SJCRH30 (cell line): ENCODE results near the gene BMP7. TPM values are rescaled to one million over a fixed set of nuclear protein-coding genes. Genes with fewer than 3 reads are reported as not detected.

Experiments used
- DNase-seq, 2 experiments: peaks; one replicate each; pipeline ENCODE4 v3.0.0-alpha.2; 2015 to 2020
- H3K27ac ChIP-seq: fragments of 250-450 bp; sonication (Bioruptor Pico); 2 replicates; pipeline ENCODE4 v1.5.1; 2020; ENCODE audit warnings: mild to moderate bottlenecking, moderate library complexity
- H3K27me3 ChIP-seq: fragments of 250-450 bp; sonication (Bioruptor Pico); 2 replicates; pipeline ENCODE4 v1.5.1; 2020; ENCODE audit warnings: mild to moderate bottlenecking, moderate library complexity
- H3K36me3 ChIP-seq: fragments of 250-450 bp; sonication (Bioruptor Pico); 2 replicates; pipeline ENCODE4 v1.5.1; 2020; ENCODE audit warnings: mild to moderate bottlenecking, moderate library complexity
- H3K4me1 ChIP-seq: fragments of 250-450 bp; sonication (Bioruptor Pico); 2 replicates; pipeline ENCODE4 v1.5.1; 2020; ENCODE audit warnings: mild to moderate bottlenecking, moderate library complexity
- H3K4me3 ChIP-seq: fragments of 250-450 bp; sonication (Bioruptor Pico); 2 replicates; pipeline ENCODE4 v1.5.1; 2020; ENCODE audit warnings: mild to moderate bottlenecking, moderate library complexity
- H3K9me3 ChIP-seq: fragments of 250-450 bp; sonication (Bioruptor Pico); replicated peaks from 2 replicates; pipeline ENCODE4 v1.5.1; 2020; ENCODE audit warnings: mild to moderate bottlenecking, moderate library complexity
- total RNA-seq: library from RNA; depleted of rRNA; stranded (reverse); fragments of >200 nt; shearing (Covaris generic); gene quantifications from 2 replicates; pipeline ENCODE4 v1.2.3, GENCODE V29; 2014

BMP7 gene
- total RNA-seq, 1 experiment from 2014 or later = 15.6 TPM

DNA sequence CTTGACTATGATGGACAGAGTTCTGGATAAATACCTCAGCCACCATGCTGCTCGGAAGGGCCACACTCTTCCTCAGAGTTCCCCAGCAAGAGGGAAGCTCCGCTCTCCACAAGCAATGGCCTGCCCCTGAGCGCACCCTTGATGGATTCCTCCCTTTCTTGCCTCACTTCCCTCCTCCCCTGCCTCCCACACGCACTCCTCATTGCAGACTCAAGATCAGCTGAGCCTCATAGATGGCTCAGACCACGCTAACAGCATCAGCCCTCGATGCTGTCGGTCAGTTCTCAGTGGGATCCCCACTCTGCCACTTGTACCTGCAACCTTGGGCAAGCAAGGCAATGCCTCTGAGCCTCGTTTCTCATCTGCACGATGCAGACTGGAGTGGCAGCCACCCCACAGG is 123.3 kb downstream of the BMP7 start:
- Histone ChIP-seq H3K4me1 (peaks cover 11% of the 10 kb centered on the region), H3K9me3 (no peaks in the 10 kb centered on the region), H3K36me3 (no peaks in the 10 kb centered on the region), H3K27me3 (no peaks in the 10 kb centered on the region), H3K4me3 (no peak overlapping the region), H3K27ac (no peak overlapping the region)
- DNase-seq = no peak

DNA sequence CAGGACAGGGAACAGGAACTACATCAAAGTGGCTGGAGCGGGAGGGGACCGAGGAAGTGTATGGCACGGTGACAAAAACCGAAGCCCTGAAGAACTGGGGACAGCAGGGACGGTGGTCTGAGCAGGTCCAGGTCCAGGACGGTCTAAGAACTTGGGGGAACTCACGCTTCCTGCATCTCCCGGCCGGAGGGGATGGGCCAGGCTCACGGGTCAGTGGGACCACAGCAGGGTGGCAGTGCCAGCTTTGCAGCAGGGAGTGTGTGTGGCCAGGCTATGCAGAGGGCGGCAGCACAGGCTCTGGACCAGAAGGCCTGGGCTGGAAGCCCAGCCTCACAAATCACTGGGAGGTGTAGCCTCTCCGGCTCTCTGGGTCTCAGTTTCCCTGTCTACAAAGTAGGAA is 123.8 kb downstream of the BMP7 start:
- Histone ChIP-seq H3K27me3 (no peaks in the 10 kb centered on the region), H3K4me1 (peaks cover 16% of the 10 kb centered on the region), H3K36me3 (no peaks in the 10 kb centered on the region), H3K9me3 (no peaks in the 10 kb centered on the region), H3K4me3 (no peak overlapping the region), H3K27ac (no peak overlapping the region)
- no peak for DNase-seq

DNA sequence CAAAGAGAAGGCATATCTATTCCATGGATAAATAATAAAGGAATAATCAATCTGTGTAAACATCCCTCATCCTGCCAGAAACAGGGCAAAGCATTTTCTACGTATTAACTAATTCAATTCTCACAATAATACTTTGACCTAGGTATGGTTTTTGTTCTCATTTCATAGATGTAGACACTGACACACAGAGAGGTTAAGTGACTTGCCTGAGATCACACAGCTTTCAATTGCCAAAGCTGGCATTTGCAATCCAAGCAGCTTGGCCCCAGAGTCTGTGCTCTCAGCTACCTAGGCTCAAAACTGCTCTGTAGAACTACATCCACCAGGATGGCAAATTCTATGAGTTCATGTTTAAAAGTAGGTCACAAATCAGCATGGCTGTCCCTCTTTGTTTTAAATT is 124.9 kb downstream of the BMP7 start:
- Histone ChIP-seq H3K4me1 (peaks cover 22% of the 10 kb centered on the region), H3K27ac (no peak overlapping the region), H3K9me3 (no peaks in the 10 kb centered on the region), H3K4me3 (no peak overlapping the region), H3K36me3 (no peaks in the 10 kb centered on the region), H3K27me3 (no peaks in the 10 kb centered on the region)
- no peak for DNase-seq

DNA sequence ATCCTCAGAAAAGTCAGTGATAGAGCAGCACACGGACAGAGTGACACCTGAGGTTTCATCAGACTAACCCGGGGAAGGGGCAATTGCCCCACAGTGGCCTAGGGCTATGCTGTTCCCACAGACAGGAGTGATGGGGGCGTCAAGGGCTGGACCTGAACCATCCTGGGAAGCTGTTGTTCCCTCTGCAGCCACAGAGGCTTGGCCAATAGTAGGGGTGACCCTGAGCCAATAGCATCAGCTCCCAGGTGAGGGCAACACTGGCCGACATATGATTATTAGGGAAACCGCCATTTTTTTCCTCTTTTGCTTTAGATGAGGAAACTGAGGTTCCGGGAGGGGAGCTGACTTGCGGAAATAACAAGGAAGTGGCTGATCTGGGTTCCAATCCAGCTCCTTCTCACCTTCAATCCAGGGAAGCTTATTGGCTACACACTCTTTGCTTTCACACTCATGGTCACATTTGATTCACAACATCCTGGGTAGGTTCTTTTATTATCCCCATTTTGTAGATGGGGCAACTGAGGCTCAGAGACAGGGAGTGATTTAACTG is 126.0 kb downstream of the BMP7 start:
- Histone ChIP-seq H3K4me3 (no peak overlapping the region), H3K27ac (no peak overlapping the region), H3K4me1 (peaks cover 22% of the 10 kb centered on the region), H3K36me3 (no peaks in the 10 kb centered on the region), H3K27me3 (no peaks in the 10 kb centered on the region), H3K9me3 (no peaks in the 10 kb centered on the region)
- no peak for DNase-seq

DNA sequence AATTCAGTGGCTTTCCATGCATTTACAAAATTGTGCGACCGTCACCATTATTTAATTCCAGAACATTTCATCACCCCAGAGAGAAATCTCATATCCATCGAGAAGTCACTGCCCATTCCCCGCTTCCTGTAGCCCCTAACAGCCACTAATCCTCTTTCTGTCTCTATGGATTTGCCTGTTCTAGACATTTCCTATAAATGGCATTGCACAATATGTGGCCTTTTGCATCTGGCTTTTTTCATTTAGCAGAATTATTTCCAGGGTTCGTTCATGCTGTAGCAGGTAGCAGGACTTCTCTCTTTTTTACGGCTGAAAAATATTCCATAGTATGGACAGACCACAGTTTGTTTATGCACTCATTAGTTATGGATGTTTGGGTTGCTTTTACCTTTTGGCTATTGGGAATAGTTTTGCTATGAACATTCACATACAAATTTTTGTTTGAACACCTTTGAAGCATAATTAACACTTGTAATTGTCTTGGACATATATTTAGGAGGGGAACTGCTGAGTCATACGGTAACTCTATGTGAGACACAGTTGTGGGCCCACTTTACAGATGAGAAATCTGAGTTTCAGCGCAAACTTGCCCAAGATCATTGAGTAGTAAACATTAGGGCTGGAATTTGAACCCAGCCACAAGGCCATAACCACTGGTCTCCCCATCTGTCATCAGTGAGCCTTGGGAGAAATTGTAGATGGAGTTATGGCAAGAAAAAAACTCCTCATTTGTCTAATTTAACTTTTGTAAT is 126.9 kb downstream of the BMP7 start:
- no peak for DNase-seq
- Histone ChIP-seq H3K9me3 (no peaks in the 10 kb centered on the region; the same call in 1 of the 2 replicates), H3K27me3 (no peaks in the 10 kb centered on the region)

DNA sequence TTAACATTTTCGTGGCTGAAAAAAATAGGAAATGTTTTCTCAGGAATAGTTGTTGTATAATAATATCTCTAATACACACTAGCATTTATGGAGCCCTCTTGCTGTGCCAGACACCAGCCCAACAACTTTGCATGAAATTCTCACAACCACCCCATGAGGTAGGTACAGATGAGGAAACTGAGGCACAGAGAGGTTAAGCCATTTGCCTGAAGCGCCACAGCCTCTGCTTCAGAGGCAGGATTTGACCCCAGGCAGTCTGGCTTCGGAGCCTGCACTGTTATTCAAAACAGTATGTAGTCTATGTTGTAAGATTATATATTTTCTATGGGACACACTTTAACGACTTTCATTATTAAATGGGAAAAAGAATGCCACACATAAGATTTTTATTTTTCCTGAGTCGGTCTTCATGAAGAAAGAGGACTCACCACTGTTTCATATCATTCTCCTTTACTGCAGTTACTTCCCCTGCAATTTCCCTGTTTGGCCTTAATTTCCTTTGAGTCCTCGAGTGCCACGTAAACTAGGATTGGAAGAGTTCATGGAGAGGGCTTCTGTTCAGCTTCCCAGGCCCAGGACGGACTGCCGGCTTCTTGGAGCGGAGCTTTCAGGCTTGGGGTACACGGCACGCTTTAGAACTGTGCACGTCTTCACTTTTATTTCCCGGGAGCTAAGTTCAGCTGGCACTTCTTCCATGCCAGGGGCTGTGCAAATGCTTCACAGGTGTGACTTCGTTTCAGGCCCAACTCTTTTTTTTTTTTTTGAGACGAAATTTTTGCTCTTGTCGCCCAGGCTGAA is 128.0 kb downstream of the BMP7 start:
- Histone ChIP-seq H3K36me3 (no peaks in the 10 kb centered on the region), H3K9me3 (no peaks in the 10 kb centered on the region; the same call in 1 of the 2 replicates), H3K4me3 (no peak overlapping the region), H3K27me3 (no peaks in the 10 kb centered on the region), H3K4me1 (peaks cover 37% of the 10 kb centered on the region), H3K27ac (peak overlapping the region; percentile 56)
- DNase-seq = no peak

More for the DNA sequence above, 126.9 kb downstream of the BMP7 start:
- Histone ChIP-seq H3K36me3 (no peaks in the 10 kb centered on the region), H3K4me3 (no peak overlapping the region), H3K27ac (no peak overlapping the region), H3K4me1 (peaks cover 28% of the 10 kb centered on the region)

DNA sequence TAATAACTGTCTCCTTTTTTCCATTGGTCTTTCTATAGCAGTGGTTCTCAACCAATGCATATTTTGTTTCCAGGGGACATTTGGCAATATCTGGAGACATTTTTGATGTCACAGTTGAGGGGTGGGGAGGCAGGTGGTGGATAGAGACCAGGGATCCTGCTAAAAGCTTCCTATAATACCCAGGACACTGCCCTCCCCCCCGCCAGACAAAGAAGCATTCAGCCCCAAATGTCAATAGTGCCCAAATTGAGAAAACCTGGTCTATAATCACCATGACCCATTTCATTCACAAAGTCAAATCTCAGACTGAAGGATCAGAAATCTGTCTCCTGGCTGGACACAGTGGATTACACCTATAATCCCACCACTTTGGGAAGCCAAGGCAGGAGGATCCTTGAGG is 128.8 kb downstream of the BMP7 start:
- Histone ChIP-seq H3K27ac (peak overlapping the region; percentile 56), H3K4me3 (no peak overlapping the region), H3K36me3 (no peaks in the 10 kb centered on the region), H3K27me3 (no peaks in the 10 kb centered on the region), H3K9me3 (no peaks in the 10 kb centered on the region; the same call in 1 of the 2 replicates), H3K4me1 (peaks cover 43% of the 10 kb centered on the region)
- peak; percentile 78 to 85 for DNase-seq

DNA sequence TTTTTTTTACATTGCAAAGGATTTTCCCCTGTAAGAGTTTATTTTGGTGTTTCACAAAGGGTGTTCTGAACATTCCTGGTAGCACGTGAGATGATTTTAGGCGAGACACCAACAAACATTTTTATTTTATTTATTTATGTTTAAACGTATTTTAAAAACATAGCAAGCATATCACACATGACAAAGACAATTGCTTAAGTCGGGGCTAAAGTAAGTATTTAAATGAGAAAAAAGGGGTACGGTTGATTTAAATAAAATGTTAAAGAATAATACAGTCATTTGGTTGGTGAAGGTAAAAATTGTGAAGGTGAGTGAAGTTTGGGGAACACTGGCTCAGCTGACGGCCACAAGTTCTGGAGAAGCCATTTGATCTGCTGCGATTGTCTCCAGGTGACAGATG is 129.7 kb downstream of the BMP7 start:
- peaks cover 46% of the 10 kb centered on the region for H3K4me1 ChIP-seq
- DNase-seq = no peak
- no peaks in the 10 kb centered on the region for H3K36me3 ChIP-seq
- H3K27ac ChIP-seq = no peak overlapping the region
- H3K4me3 ChIP-seq = no peak overlapping the region
- no peaks in the 10 kb centered on the region for H3K27me3 ChIP-seq
- H3K9me3 ChIP-seq = no peaks in the 10 kb centered on the region; the same call in 1 of the 2 replicates

DNA sequence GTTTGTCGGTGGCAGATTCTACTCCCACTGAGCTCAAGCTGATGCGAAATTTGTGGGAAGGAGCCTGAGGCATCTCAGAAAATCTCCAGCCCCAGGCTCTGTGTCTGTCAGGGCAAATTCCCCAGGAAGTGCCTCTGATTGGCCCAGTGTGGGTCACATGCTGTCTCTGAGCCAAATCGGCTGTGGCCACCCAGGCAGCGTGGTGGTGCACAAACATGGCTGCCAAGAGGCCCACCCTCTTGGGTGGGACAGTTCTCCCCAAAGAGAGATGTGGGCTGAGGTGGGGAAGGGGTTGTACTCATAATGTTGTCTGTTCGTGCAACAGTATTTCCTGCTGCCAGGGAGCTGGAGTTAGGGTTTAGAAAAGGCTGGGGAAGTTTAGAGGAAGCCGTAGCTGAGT is 130.6 kb downstream of the BMP7 start:
- peaks cover 46% of the 10 kb centered on the region for H3K4me1 ChIP-seq
- H3K36me3 ChIP-seq = no peaks in the 10 kb centered on the region
- no peak overlapping the region; the same call in 1 of the 2 replicates for H3K27ac ChIP-seq
- H3K9me3 ChIP-seq = no peaks in the 10 kb centered on the region; the same call in 1 of the 2 replicates
- H3K27me3 ChIP-seq = no peaks in the 10 kb centered on the region
- DNase-seq = peak; percentile 49 to 57
- no peak overlapping the region for H3K4me3 ChIP-seq

DNA sequence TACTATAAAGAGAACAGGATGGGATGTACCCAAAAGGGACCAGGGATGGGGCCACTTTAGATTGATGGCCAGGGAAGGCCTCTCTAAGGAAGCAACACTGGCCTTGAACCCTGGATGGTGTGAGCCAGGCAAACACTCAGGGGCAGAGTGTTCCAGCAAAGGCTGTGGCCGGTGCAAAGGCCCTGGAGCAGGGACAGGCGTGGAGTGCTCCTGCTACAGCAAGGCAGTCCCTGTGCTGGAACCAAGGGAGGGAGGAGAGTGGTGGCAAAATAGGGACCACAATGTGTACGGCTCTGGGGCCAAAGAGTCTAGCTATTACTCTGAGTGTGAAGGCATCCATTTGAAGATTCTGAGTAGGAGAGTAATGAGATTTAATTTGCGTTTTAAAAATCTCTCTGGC is 131.6 kb downstream of the BMP7 start:
- H3K27me3 ChIP-seq = no peaks in the 10 kb centered on the region
- H3K27ac ChIP-seq = peak overlapping the region; percentile 56; the same call in 1 of the 2 replicates
- H3K36me3 ChIP-seq = no peaks in the 10 kb centered on the region
- no peaks in the 10 kb centered on the region; the same call in 1 of the 2 replicates for H3K9me3 ChIP-seq
- peaks cover 45% of the 10 kb centered on the region for H3K4me1 ChIP-seq
- no peak overlapping the region for H3K4me3 ChIP-seq
- no peak for DNase-seq

DNA sequence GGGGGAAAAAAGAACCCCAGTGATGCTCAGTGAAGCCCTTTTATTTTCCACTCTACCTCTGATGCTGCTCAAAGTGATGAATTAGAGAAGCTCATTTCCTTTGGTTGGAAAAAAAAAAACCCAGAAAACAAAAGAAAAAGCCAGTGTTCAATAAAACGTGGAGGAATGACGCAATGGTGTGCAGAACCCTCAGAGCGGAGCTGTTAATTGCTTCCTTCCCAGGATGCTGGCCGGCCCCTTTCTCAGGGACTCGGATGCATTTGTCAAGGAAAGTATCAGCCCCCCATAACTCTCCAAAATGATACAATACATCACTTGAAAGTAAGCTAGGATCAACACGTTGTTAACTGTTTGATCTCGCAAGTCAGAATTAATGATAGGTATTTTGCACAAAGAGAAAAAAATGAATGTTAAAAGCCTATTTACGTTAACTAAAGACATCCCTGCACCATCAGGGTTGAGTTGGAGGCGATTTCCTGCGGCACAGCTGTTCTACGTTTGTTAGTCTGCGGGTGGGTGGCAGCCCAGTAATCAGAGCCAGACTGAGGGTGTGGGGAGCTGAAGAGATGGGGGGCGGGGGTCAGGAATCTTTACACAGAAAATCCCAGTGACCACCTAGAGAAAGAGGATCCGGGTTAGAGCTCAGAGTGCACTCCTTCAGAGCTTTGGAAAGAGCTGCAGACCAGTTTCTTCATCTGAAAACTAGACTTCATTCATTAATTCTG is 132.4 kb downstream of the BMP7 start:
- H3K27me3 ChIP-seq = no peaks in the 10 kb centered on the region
- peaks cover 40% of the 10 kb centered on the region for H3K4me1 ChIP-seq
- no peaks in the 10 kb centered on the region; the same call in 1 of the 2 replicates for H3K9me3 ChIP-seq
- peak overlapping the region; percentile 34 for H3K4me3 ChIP-seq
- H3K27ac ChIP-seq = peak overlapping the region; percentile 56
- no peaks in the 10 kb centered on the region for H3K36me3 ChIP-seq
- peak; percentile 85 to 90 for DNase-seq

DNA sequence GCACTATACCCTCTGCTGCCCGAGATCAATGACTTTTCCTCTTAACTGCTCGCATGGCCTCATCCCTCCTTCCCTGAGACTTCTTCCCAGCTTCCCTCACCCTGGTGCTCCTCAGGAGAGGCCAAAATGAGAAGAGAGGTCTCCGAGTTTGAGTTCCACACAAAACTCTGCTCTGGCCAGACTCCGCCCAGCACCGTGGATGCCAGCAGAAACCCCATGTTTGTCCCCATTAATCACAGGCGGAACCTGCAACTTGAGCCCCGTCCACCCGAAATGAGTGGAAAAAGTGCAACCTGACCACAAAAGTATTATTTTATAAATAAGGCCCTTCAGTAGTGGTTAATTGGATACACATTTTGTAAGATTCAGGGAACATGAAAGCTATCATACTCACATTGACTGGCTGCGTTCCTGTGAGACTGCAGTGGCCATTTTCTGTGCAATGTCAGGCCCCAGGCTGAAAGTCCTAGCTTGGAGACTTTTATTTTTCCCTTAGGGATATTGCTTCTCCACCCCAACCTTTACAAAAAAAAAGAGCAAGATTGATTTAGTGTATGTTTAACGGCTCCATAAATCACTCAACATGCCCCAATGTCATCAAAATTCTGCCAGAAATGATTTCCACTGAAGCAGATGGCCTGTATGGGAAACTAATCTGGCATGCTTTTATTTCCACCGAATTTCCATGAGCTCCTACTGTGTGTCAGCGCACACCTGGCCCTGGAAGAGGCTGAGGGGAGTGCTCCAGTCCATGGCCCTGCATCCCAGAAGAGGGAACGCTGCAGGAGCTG is 134.6 kb downstream of the BMP7 start:
- Histone ChIP-seq H3K4me1 (peaks cover 25% of the 10 kb centered on the region), H3K4me3 (no peak overlapping the region), H3K27me3 (no peaks in the 10 kb centered on the region), H3K27ac (no peak overlapping the region), H3K9me3 (no peaks in the 10 kb centered on the region; the same call in 1 of the 2 replicates), H3K36me3 (no peaks in the 10 kb centered on the region)
- no peak for DNase-seq

DNA sequence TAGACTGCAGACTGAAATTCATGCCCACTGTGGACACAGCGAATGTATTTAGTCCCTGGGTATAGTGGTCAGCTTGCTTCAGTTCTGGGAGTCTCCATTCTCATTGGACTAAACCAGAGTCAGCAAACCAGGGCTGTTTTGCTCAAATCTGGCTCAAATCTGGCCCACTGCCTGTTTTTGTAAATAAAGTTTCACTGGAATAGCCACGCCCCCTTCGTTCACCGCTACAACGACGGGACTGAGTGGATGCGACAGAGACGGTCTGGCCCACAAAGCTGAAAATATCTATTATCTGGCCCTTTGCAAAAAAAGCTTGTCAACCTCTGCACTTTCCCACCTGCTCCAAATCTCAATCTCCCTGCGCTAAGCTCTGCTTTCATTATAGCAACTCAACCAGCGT is 135.4 kb downstream of the BMP7 start:
- peaks cover 28% of the 10 kb centered on the region for H3K4me1 ChIP-seq
- no peak for DNase-seq
- H3K36me3 ChIP-seq = no peaks in the 10 kb centered on the region
- no peaks in the 10 kb centered on the region for H3K27me3 ChIP-seq
- no peak overlapping the region for H3K4me3 ChIP-seq
- H3K27ac ChIP-seq = no peak overlapping the region
- no peaks in the 10 kb centered on the region; the same call in 1 of the 2 replicates for H3K9me3 ChIP-seq
